Stimulated activated CD8-positive, alpha-beta memory T cell treated with anti-CD3 and anti-CD28 coated beads, Interleukin-12 subunit alpha, Interleukin-12 subunit beta, amount 100 ng/mL, for 4 hours (primary cell): ENCODE data around the gene CPAMD8.
A peak's percentile ranks its signal among the peaks of the same experiment; 100 is the strongest.
"Not testable (repeated sequence)": the region's sequence is repeated elsewhere in the genome, so short reads cannot be mapped to it uniquely, and the experiment has no call there.

Source experiments
- DNase-seq: peaks from one replicate; pipeline ENCODE4 v3.0.0-alpha.2; 2020; ENCODE audit warnings: low read depth

Gene CPAMD8

DNA sequence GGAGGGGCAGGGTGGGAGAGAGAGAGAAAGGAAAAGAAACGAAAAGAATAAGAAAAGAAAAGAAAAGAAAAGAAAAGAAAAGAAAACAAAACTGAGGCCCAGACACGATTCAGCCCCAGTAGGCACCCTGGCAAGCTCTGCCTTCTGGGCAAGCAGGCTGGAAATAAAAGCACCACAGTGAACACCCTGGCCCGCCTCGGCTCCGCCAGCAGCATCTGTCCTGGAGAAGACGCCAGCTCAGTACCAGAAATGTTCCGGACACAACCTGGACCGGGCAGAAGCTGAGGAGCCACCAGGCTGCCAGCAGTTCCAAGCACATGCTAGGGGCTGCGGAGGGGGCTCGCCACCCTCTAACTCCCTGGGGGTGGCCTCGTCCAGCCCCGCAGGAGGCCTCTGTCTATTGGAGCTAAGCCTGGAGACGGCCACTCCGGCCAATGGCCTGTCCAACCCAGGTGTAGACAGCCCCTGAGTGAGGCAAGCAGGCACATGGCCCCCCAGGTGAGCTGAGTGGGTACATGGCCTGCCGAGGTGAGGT, 11.4 kb upstream of the CPAMD8 start:
- DNase-seq, result no peak

GRCh38 chr19:17037184-17037583, 10.6 kb upstream of the CPAMD8 start:
- DNase-seq, result no peak

- DNase-seq, result no peak
Observed at GRCh38 chr19:17036640-17037039, 10.0 kb upstream of the CPAMD8 start.

DNA sequence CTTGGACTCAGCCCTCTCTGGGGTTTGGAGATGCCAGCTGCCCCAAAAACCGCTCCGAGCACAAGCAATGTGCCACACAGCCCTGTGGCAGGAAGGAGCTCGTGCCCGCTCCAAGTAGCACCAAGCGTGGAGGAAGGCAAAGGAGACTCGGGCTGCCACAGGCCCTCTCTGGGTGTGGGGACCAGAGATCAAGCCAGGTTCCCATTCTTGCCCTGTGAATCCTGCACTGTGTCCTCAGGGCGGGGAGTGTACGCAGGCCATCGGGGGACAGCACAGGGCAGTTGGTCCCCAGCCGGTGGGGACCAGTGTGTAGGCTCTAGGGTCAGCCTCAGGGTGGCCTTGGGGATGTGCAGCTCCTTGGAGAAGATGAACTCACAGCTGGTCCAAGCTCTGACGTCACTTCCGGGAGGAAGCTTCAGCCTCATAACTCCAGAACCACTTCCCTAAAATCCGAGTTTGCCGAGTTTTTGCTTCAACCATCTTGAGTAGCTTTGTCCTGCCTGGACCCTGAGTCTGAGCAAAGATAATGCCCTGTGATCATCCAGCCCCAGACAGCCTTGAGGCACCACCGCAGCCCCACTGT, 9.3 kb upstream of the CPAMD8 start:
- no peak for DNase-seq

DNA sequence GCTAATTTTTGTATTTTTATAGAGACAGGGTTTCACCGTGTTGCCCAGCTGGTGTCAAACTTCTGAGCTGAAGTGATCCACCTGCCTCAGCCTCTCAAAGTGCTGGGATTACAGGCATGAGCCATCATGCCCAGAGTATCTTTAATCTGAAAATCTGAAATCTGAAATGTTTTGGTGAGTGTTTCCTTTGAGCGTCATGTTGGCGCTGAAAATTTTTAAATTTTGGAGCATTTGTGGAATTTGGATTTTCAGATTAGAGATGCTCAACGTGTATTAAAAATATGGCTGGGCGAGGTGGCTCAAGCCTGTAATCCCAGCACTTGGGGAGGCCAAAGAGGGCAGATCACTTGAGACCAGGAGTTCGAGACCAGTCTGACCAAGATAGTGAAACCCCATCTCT, 5.1 kb upstream of the CPAMD8 start:
- no peak for DNase-seq

DNA sequence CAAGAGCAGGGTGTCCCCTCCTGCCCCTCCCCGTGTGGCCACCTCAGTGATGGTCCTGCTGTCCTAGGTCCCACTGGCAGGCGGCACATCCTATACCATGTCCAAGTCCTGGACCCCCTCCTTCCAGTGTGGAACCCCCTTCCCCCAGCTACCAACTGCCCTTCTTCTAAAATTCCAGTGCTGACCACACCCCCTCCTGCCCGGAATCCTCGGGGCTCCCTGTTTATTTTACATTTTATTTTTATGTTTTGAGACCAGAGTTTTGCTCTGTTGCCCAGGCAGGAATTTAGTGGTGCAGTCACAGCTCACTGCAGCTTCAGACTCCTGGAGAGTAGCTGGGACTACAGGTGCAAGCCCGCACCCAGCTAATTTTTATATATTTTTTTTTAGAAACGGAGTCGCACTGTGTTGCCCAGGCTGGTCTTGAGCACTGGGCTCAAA, 945 bp upstream of the CPAMD8 start:
- DNase-seq, result no peak

DNA sequence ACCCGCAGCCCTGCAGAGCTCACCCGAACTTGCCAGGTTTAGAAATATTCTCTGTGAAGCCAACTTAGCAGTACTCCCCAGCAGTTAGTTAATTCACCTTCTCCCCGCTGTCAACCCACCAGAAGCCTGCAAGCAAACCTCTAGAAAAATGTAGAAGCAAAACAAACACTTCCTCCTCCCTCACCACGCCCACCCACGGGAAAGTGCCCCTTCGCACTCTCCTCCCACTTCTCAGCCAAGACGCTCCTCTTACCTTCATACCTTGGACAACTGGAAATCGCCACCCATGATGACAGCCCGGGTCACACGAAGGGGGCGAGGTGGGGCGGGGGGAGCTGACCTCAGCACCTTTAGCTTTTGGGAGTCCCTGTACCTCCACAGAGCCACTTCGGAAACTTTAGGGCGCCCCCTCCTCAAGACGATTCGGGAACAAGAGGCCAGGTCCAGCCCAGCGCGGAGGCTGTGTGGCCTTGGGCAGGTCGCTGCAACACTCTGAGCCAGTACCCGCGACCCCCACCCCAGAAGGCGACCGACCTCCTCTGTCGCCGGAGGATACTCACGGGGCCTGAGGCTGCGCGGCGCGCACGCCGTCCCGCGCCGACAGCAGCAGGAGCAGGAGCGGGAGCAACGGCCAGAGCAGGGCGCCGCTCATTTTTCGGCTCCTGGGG, 485 bp downstream of the CPAMD8 start:
- DNase-seq, result no peak

DNA sequence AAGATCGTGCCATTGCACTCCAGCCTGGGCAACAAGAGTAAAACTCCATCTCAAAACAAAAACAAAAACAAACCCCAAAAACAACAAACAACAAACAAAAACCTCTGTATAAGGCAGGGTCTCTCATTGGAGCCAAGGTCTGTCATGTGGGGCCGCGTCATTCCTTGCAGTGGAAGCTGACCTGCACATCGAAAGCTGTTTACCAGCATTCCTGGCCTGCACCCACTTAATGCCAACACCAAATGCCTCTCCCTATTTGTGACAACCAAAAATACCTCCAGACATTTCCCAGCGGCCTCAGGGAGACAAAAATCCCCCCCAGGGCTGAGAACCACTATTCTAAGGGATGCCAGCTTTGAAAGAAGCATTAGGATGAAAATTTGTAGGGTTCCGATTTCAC, 1.2 kb downstream of the CPAMD8 start:
- DNase-seq, result no peak

- not testable (repeated sequence) for DNase-seq
Observed at GRCh38 chr19:17024941-17025340, 1.7 kb downstream of the CPAMD8 start.

DNA sequence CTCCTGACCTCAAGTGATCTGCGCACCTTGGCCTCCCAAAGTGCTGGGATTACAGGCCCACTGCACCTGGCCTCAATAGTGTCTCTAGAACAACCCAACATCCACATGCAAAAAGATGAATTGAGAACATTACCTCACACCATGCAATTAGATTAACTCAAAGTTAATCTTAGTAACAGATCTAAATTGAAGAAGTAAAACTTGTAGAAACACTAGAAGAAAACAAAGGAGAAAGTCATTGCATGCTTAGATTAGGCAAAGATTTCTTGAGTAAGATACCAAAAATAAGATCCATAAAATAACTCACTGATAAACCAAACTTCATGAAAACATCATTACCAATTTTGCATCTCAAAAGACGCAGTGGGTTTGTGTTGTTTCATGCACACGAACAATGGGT, 2.8 kb downstream of the CPAMD8 start:
- DNase-seq, result no peak

DNA sequence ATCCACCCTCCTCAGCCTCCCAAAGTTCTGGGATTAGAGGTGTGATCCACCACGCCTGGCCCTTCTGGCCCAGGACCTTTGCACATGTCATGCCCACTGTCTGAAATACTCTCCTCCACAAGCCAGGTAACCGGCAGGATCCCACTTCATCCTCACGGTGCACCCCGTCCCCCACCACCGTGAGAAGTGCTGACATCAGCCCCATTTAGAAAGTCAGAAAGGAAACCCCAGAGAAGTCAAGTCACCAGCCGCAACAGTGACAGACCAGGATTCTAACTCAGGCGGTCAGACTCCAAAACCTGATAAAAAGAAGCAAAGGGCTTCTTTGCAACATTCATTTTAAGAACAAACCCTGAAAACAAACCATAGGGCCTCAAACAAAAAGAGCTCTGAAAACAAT, 3.9 kb downstream of the CPAMD8 start:
- no peak for DNase-seq

DNA sequence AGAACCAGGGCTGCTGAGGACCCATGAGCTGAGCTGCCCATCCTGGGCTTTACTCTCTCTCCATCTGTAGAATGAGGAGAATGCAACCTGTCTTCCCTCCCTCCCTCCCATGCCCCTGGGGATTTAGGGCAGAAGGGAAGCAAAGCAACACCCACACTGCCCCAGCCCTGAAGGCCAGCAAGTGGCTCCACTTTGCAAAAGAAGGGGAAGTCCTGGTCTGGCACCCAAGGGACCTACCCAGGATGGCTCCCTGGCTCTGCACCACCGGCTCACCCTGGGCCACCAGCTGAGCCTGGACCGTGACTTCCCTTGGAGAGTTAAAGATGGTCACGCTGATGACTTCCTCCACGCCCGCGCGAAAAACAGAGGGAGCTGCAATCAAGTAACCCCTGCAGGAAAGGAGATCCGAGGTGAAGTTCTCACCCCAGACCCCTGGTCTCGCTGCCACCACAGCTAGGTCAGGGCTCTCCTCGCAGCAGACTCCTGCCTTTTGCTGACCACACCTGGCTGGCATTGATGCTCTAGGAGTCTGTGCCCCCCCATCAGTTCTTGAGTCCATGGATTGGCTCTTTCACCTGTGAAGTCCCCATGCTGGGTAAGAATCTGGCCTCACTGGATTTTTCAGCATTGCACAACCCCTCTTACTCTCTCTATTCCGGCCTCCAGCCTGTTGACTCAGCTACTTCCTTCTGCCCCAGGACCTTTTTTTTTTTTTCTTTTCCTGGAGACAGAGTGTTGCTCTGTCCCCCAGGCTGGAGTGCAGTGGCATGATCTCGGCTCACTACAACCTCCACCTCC, 4.6 kb downstream of the CPAMD8 start:
- no peak for DNase-seq

GRCh38 chr19:17021328-17021727, 5.3 kb downstream of the CPAMD8 start:
- no peak for DNase-seq

GRCh38 chr19:17020823-17021222, 5.8 kb downstream of the CPAMD8 start:
- DNase-seq, result no peak

- DNase-seq, result no peak
Observed at GRCh38 chr19:17020385-17020784, 6.2 kb downstream of the CPAMD8 start.

DNA sequence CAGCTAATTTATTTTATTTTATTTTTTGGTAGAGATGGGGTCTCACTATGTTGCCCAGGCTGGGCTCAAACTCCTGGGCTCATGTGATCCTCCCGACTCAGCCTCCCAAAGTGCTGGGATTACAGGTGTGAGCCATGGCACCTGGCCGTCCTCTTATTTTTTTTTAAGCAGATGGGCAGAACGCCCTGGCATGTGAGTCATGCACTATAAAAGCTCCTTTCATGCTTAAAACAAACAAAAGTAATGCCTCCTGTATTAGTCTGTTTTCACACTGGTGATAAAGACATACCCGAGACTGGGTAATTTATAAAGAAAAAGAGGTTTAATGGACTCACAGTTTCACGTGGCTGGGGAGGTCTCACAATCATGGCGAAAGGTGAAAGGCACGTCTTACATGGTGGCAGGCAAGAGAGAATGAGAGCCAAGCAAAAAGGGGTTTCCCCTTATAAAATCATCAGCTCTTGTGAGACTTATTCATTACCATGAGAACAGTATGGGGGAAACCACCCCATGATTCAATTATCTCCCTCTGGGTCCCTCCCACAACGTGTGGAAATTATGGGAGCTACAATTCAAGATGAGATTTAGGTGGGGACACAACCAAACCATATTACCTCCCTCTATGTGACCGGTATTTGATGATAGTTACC, 12.3 kb downstream of the CPAMD8 start:
- DNase-seq, result not testable (repeated sequence)

DNA sequence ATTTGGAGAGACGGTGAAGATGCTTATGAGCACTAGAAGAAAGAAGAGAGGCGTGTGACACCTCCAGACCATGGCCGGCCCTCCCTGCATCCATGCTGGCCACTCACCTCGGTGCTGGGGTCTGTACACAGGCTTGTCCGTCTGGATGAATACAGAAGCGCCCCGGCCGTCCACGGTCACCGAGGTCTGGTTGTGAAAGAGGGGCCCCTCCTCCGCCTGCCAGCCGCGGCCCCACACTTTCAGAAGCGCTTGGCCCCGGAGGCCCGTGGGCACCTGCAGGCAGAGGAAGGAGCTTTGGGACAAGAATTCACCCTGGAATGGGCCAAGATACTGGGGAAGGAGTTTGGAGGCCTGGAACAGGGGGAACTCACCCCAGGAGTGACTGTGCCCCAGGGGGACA, 15.1 kb downstream of the CPAMD8 start:
- DNase-seq, result no peak

DNA sequence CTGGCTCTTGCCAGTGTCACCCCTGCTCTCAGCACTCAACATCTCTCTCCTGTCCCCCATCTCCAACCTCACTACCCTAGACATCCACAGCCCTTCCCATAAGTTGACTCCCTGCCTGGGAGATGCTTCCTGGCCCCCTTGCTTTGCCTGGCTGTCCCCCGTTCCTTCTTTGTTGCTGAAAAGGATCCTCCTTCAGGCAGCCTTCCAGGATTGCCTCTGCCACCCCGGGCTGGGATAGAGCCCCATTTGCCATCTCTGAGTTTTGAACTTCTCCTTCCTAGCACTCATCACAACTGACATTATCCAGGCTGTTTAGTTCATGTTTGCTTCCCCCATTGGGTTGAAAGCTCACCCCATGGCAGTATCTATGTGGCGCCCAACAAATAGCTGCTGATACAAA, 20.0 kb downstream of the CPAMD8 start:
- DNase-seq, result no peak

DNA sequence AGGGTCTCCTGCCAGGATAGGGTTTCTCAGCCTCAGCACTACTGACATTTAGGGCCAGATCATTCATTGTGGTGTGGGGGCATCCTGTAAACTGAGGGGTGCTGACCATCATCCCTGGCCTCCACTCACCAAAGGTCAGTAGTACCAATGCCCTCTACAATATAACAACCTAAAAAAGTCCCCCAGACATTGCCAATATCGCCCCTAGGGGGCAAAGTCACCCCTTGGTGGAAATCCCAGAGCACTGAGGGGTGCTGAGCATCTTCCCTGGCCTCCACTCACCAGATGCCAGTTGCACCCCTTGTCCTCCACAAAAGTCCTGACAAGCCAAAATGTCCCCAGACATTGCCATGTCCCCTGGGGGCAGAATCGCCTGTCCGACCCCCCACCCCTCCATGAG, 21.6 kb downstream of the CPAMD8 start:
- no peak for DNase-seq

- no peak for DNase-seq
Observed at GRCh38 chr19:17004386-17004785, 22.2 kb downstream of the CPAMD8 start.

- no peak for DNase-seq
Observed at GRCh38 chr19:17002455-17002854, 24.2 kb downstream of the CPAMD8 start.

- DNase-seq, result peak; percentile 27
Observed at GRCh38 chr19:17001603-17002183, 24.9 kb downstream of the CPAMD8 start.
